Measurements from ENCODE around the gene GPR89A.

Gene GPR89A

GRCh38 chr1:145692785-145693443 is 85.1 kb downstream of the GPR89A start (continued):
- TF ChIP-seq TSHZ2 (CRISPR knock-in tag; IDR thresholded peaks at IDR 0.05) (no peak), ZFP30 (CRISPR knock-in tag; IDR thresholded peaks at IDR 0.05) (no peak), RARB (CRISPR knock-in tag; IDR thresholded peaks at IDR 0.05) (no peak)

- ATAC-seq, result no peak
- TF ChIP-seq ISL1 (CRISPR knock-in tag; IDR thresholded peaks at IDR 0.05) (no peak), ZNF8 (CRISPR knock-in tag; IDR thresholded peaks at IDR 0.05) (no peak), PATZ1 (CRISPR knock-in tag; IDR thresholded peaks at IDR 0.05; ENCODE audit: borderline replicate concordance) (no peak), TCF4 (CRISPR knock-in tag; IDR thresholded peaks at IDR 0.05; ENCODE audit: borderline replicate concordance) (no peak), CSDC2 (CRISPR knock-in tag; IDR thresholded peaks at IDR 0.05) (no peak), CREB5 (CRISPR knock-in tag; IDR thresholded peaks at IDR 0.05; ENCODE audit: low read depth) (no peak), CSRNP3 (CRISPR knock-in tag; IDR thresholded peaks at IDR 0.05) (no peak), ESRRG (CRISPR knock-in tag; IDR thresholded peaks at IDR 0.05) (no peak), PPARA (CRISPR knock-in tag; IDR thresholded peaks at IDR 0.05; ENCODE audit: borderline replicate concordance) (no peak), ZC3H10 (CRISPR knock-in tag; IDR thresholded peaks at IDR 0.05) (no peak), ZNF70 (CRISPR knock-in tag; IDR thresholded peaks at IDR 0.05) (no peak), OSR1 (CRISPR knock-in tag; IDR thresholded peaks at IDR 0.05) (no peak), GLIS3 (CRISPR knock-in tag; IDR thresholded peaks at IDR 0.05) (no peak), TOX (CRISPR knock-in tag; IDR thresholded peaks at IDR 0.05; ENCODE audit: borderline replicate concordance) (no peak), RARB (CRISPR knock-in tag; IDR thresholded peaks at IDR 0.05) (no peak), TSHZ2 (CRISPR knock-in tag; IDR thresholded peaks at IDR 0.05) (no peak), ZFP30 (CRISPR knock-in tag; IDR thresholded peaks at IDR 0.05) (no peak)
Observed at GRCh38 chr1:145695821-145696629, 88.2 kb downstream of the GPR89A start.

GRCh38 chr1:145696630-145696960 is 88.8 kb downstream of the GPR89A start:
- no peak for ATAC-seq
- TF ChIP-seq TSHZ2 (CRISPR knock-in tag; IDR thresholded peaks at IDR 0.05) (no peak), ZNF70 (CRISPR knock-in tag; IDR thresholded peaks at IDR 0.05) (no peak), POU6F1 (CRISPR knock-in tag; IDR thresholded peaks at IDR 0.05; ENCODE audit: borderline replicate concordance, low read depth) (no peak), GLIS3 (CRISPR knock-in tag; IDR thresholded peaks at IDR 0.05) (no peak), ZFP30 (CRISPR knock-in tag; IDR thresholded peaks at IDR 0.05) (no peak), CREB5 (CRISPR knock-in tag; IDR thresholded peaks at IDR 0.05; ENCODE audit: low read depth) (no peak), ZNF565 (CRISPR knock-in tag; conservative IDR thresholded peaks at IDR 0.05; ENCODE audit: low read depth) (no peak), TCF4 (CRISPR knock-in tag; IDR thresholded peaks at IDR 0.05; ENCODE audit: borderline replicate concordance) (no peak), ZNF8 (CRISPR knock-in tag; IDR thresholded peaks at IDR 0.05) (no peak)

Data from SK-N-SH treated with all-trans-retinoic acid at 6 μM for 48 hours (cell line).